ENCODE data around the gene FBXO3. TPM values are rescaled to one million over a fixed set of nuclear protein-coding genes. Genes with fewer than 3 reads are reported as not detected.

Gene FBXO3
- total and polyA plus RNA-seq, 2 of the 8 experiments (the other 6 are each of a cell fraction or from before 2014, with no cell fraction given) = 15.9 to 25.7 TPM

DNA sequence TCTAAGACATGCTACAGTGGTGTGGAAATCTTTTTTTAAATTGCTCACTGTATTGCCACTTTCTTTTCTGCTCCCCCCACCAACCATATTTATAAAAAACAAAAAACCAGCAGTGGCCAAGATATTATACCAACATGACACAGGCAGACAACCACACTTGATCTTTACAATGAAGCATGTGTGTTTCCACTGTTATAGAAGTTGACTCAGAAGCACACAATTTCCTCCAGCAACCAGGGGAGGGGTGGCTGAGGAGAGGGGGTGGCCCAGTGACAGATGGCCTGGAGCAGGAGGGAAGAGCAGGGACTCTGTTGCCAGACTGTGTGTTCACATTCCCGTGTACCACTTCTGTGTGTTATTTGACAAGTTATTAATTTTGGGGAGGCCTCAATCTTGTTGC is 52.9 kb downstream of the FBXO3 start:
- Histone ChIP-seq H3K9me3 (ENCODE audit: insufficient read depth in 2 of 2, low read depth in 1 of 2, low read length in 1 of 2) (no peaks in the 10 kb centered on the region), H4K91ac (replicated peaks; ENCODE audit: insufficient read length, low read length) (no peak overlapping the region), H2BK15ac (ENCODE audit: low read length) (no peak overlapping the region), H3K4me3 (ENCODE audit: extremely low read depth in 1 of 4, insufficient read depth in 2 of 4, low read depth in 3 of 4, low read length in 4 of 4) (no peak overlapping the region), H2AFZ (ENCODE audit: low read length) (no peak overlapping the region), H3K23ac (ENCODE audit: insufficient read length) (no peak overlapping the region), H2BK20ac (ENCODE audit: low read length) (no peak overlapping the region), H3K79me1 (ENCODE audit: low read depth, low read length) (peaks cover 12% of the 10 kb centered on the region; the same call in 1 of the 2 replicates), H3K56ac (replicated peaks; ENCODE audit: insufficient read length, low read depth, low read length) (no peak overlapping the region), H3K4ac (replicated peaks; ENCODE audit: insufficient read length, low read depth, low read length) (no peak overlapping the region), H3K14ac (ENCODE audit: insufficient read length) (no peak overlapping the region), H4K8ac (ENCODE audit: extremely low read depth, insufficient read depth, low read length) (no peak overlapping the region), H4K20me1 (replicated peaks in 1 of 2; ENCODE audit: control insufficient read depth in 1 of 2, insufficient read depth in 2 of 2, low read length in 2 of 2) (peaks cover 4 to 9% of the 10 kb centered on the region in 2 experiments), H3K79me2 (ENCODE audit: control insufficient read depth in 1 of 2, insufficient read depth in 2 of 2, low read length in 2 of 2) (peaks cover 0 to 19% of the 10 kb centered on the region in 2 experiments; a peak in 2 of 4 replicates), H2BK5ac (ENCODE audit: low read depth, low read length) (no peak overlapping the region), H3K4me1 (replicated peaks in 1 of 4; ENCODE audit: control insufficient read depth in 3 of 4, insufficient read depth in 4 of 4, low read length in 3 of 4) (peaks cover 0 to 4% (median under 1%) of the 10 kb centered on the region in 4 experiments; a peak in 3 of 7 replicates), H3K18ac (ENCODE audit: extremely low read depth, low read length) (no peak overlapping the region), H3K4me2 (ENCODE audit: insufficient read depth in 1 of 2, low read depth in 2 of 2, low read length in 2 of 2) (no peak overlapping the region), H2BK120ac (replicated peaks; ENCODE audit: low read depth, low read length) (no peak overlapping the region), H3K23me2 (ENCODE audit: low read depth, low read length) (no peaks in the 10 kb centered on the region), H2AK5ac (ENCODE audit: low read depth, low read length) (no peak overlapping the region), H3K9ac (replicated peaks in 1 of 4; ENCODE audit: extremely low read depth in 1 of 4, low read depth in 3 of 4, low read length in 3 of 4) (no peak overlapping the region), H2BK12ac (ENCODE audit: low read depth, low read length) (no peak overlapping the region), H4K5ac (ENCODE audit: insufficient read length, low read depth, low read length) (no peak overlapping the region), H3K27ac (ENCODE audit: low read depth, low read length) (no peak overlapping the region), H3K27me3 (replicated peaks in 1 of 4; ENCODE audit: control insufficient read depth in 3 of 4, extremely low read depth in 1 of 4, insufficient read depth in 3 of 4, low read length in 3 of 4) (no peaks in the 10 kb centered on the region), H3K36me3 (ENCODE audit: control insufficient read depth in 2 of 4, insufficient read depth in 4 of 4, low read length in 3 of 4) (peaks cover 0 to 29% (median 15%) of the 10 kb centered on the region in 4 experiments; a peak in 6 of 8 replicates)
- ChIA-PET CTCF (ENCODE audit: partially characterized antibody) (interaction anchor here (1.9 to 2.7 kb wide), 2 partner anchors 21 to 108 kb away, joined by 6 to 7 read pairs; no protein-coding TSS in a partner anchor), POLR2A (ENCODE audit: partially characterized antibody) (interaction anchor here (0.9 kb wide), 1 partner anchor 15 kb away, joined by 4 read pairs; the partner anchor contains the start of gene CD59)
- TF ChIP-seq NRF1 (IDR thresholded peaks at IDR 0.05; ENCODE audit: low read depth, low read length) = no peak
- no peak for TF ChIP-seq ZNF274 (IDR thresholded peaks at IDR 0.05; ENCODE audit: borderline replicate concordance, extremely low read depth, low read length)
- TF ChIP-seq SP1 (IDR thresholded peaks at IDR 0.05; ENCODE audit: low read depth, low read length) = no peak
- FAIRE-seq (no peak), DNase-seq (ENCODE audit: low read depth in 1 of 2, low spot score in 2 of 2) (no peak)
- WGBS, 2 experiments (ENCODE audit: extremely low coverage in 1 of 2, insufficient coverage in 1 of 2, insufficient read length in 1 of 2, insufficient replicate concordance in 2 of 2, low coverage in 1 of 2, low lambda C conversion rate in 2 of 2, missing lambda C conversion rate in 1 of 2) = 100% methylated on average over 1 of the region's 1 CpG; no CpG with 5 or more reads in 1 of the 2 experiments

Measured in H1 (cell line).